ENCODE data around the gene PLEKHJ1. TPM values are rescaled to one million over a fixed set of nuclear protein-coding genes. Genes with fewer than 3 reads are reported as not detected.

PLEKHJ1 gene
- polyA plus RNA-seq, 2 donors: 55.5 to 59.5 TPM

DNA sequence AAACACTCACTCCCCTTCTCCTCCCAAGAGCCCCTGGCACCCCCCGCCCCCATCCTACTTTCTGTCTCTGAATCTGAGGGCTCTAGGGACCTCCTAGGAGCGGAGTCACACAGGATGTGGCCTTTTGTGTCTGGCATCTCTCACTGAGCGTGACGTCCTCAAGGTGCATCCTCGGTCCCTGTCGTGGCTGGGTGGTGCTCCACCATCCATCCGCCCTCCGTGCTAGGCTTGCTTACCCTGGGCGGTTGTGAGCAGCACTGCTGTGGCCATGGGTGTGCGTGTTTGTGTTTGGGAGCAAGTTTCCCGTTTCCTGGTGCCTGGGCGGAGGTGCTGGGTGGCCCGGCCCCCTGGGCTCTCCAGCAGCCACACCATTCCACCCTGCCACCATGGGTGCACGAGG, 12.2 kb downstream of the PLEKHJ1 start:
- 89 to 91% methylated on average over 14 of the region's 14 CpGs for WGBS, 2 donors
- Histone ChIP-seq H3K9me3 (ENCODE audit: control insufficient read depth in 2 of 2, insufficient read depth in 1 of 2, low read depth in 1 of 2, low read length in 1 of 2) (no peaks in the 10 kb centered on the region), H3K36me3 (ENCODE audit: control insufficient read depth in 2 of 2, insufficient read depth in 2 of 2, low read length in 1 of 2) (peaks cover 5 to 79% of the 10 kb centered on the region in 2 donors), H3K4me1 (ENCODE audit: control insufficient read depth in 2 of 2, insufficient read depth in 2 of 2, low read length in 1 of 2) (peaks cover 0 to 2% of the 10 kb centered on the region in 2 donors), H3K27ac (ENCODE audit: low read depth in 2 of 2, low read length in 1 of 2) (no peak overlapping the region), H3K4me3 (ENCODE audit: low read depth in 1 of 2, low read length in 2 of 2) (no peak overlapping the region), H3K27me3 (ENCODE audit: control insufficient read depth in 1 of 2, insufficient read depth in 2 of 2, low read length in 2 of 2) (no peaks in the 10 kb centered on the region)

DNA sequence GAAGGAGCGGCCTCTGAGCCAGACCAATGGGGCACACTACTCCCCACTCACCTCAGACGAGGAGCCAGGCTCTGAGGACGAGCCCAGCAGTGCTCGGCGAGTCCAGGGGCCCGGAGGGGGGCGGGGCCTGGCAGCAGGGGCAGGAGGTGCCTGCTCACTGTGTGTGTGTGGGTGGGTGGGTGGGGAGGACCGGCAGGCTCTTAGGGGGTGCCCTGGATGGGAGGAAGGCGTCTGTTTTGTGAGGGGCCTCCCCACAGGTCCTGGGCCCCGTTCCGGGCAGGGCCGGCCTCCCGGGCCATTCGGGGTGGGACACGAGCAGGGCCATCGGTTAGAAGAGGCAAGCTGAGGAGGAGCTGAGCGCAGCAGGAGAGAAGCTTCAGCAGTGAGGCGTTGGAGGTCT, 12.7 kb downstream of the PLEKHJ1 start:
- Histone ChIP-seq H3K27me3 (ENCODE audit: control insufficient read depth in 1 of 2, insufficient read depth in 2 of 2, low read length in 2 of 2) (no peaks in the 10 kb centered on the region), H3K4me1 (ENCODE audit: control insufficient read depth in 2 of 2, insufficient read depth in 2 of 2, low read length in 1 of 2) (peaks cover 0 to 2% of the 10 kb centered on the region in 2 donors), H3K27ac (ENCODE audit: low read depth in 2 of 2, low read length in 1 of 2) (no peak overlapping the region), H3K36me3 (ENCODE audit: control insufficient read depth in 2 of 2, insufficient read depth in 2 of 2, low read length in 1 of 2) (peaks cover 5 to 73% of the 10 kb centered on the region in 2 donors), H3K9me3 (ENCODE audit: control insufficient read depth in 2 of 2, insufficient read depth in 1 of 2, low read depth in 1 of 2, low read length in 1 of 2) (no peaks in the 10 kb centered on the region), H3K4me3 (ENCODE audit: low read depth in 1 of 2, low read length in 2 of 2) (no peak overlapping the region)
- 87 to 88% methylated on average over 18 of the region's 18 CpGs for WGBS, 2 donors

DNA sequence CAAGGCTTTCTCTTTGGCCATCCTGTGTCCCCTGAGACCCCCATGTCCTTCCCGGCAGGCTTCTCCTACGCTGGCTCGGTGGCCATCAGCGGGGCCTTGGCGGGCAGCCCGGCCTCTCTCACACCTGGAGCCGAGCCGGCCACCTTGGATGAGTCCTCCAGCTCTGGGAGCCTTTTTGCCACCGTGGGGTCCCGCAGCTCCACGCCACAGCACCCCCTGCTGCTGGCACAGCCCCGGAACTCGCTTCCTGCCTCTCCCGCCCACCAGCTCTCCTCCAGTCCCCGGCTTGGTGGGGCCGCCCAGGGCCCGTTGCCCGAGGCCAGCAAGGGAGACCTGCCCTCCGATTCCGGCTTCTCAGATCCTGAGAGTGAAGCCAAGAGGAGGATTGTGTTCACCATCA, 14.2 kb downstream of the PLEKHJ1 start:
- Histone ChIP-seq H3K27me3 (ENCODE audit: control insufficient read depth in 1 of 2, insufficient read depth in 2 of 2, low read length in 2 of 2) (no peaks in the 10 kb centered on the region), H3K36me3 (ENCODE audit: control insufficient read depth in 2 of 2, insufficient read depth in 2 of 2, low read length in 1 of 2) (peaks cover 11 to 74% of the 10 kb centered on the region in 2 donors)
- WGBS, 2 donors: 86 to 91% methylated on average over 20 of the region's 20 CpGs

DNA sequence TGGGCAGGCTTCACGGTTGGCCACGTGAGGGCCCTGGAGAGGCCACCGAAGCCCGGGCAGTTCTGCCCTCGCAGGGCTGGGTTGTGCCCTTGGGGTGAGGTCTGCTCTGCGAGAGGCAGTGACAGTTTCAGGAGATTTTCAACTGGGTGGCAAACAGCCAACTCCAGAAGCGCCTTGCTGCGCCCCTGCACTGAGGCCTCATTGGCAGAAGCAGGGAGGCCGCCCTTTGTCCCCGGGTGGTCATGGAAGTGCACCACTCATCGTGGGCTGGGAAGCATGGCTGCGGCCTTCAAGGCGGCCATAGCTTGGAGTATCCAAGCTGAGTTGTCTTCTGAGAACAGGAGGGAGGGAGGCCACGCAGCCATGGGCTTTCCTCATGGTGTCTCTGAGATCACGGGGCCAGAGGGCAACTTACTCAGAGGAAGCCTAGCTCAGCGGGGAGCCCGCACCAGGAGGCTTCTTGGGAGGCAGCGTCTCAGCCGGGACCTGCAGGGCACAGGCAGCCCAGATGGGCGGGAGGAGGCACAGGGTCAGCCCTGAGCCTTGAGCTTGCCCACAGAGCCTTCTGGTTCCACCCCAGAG, 14.8 kb downstream of the PLEKHJ1 start:
- peaks cover 10 to 74% of the 10 kb centered on the region in 2 donors for H3K36me3 ChIP-seq (ENCODE audit: control insufficient read depth in 2 of 2, insufficient read depth in 2 of 2, low read length in 1 of 2)
- H3K4me1 ChIP-seq (ENCODE audit: control insufficient read depth in 2 of 2, insufficient read depth in 2 of 2, low read length in 1 of 2): no peaks in the 10 kb centered on the region
- H3K27me3 ChIP-seq (ENCODE audit: control insufficient read depth in 1 of 2, insufficient read depth in 2 of 2, low read length in 2 of 2): no peaks in the 10 kb centered on the region
- H3K27ac ChIP-seq (ENCODE audit: low read depth in 2 of 2, low read length in 1 of 2): no peak overlapping the region
- no peaks in the 10 kb centered on the region for H3K9me3 ChIP-seq (ENCODE audit: control insufficient read depth in 2 of 2, insufficient read depth in 1 of 2, low read depth in 1 of 2, low read length in 1 of 2)
- WGBS, 2 donors: 85 to 91% methylated on average over 20 of the region's 20 CpGs
- no peak overlapping the region for H3K4me3 ChIP-seq (ENCODE audit: low read depth in 1 of 2, low read length in 2 of 2)

More for the DNA sequence above, 14.2 kb downstream of the PLEKHJ1 start:
- H3K9me3 ChIP-seq (ENCODE audit: control insufficient read depth in 2 of 2, insufficient read depth in 1 of 2, low read depth in 1 of 2, low read length in 1 of 2): no peaks in the 10 kb centered on the region
- H3K27ac ChIP-seq (ENCODE audit: low read depth in 2 of 2, low read length in 1 of 2): no peak overlapping the region
- H3K4me3 ChIP-seq (ENCODE audit: low read depth in 1 of 2, low read length in 2 of 2): no peak overlapping the region
- H3K4me1 ChIP-seq (ENCODE audit: control insufficient read depth in 2 of 2, insufficient read depth in 2 of 2, low read length in 1 of 2): no peaks in the 10 kb centered on the region

DNA sequence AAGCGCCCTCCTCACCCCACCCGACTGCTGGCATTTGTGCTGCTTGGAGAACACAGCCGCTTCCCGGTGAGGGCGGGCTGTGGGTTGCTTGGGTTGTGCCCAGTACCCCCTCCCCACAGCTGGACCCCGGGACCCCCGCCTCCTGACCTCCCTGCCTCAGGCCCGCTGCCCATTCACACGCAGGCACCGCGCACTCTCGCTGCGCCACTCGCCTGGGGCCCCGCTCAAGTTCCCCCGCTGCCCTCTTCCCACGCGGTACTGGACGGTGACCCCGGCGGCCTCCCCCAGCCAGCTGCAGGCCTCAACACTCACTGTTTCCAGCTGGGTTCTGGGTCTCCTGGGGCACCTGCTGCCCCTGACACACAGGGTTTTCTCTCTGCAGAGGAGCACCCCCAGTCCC, 16.4 kb downstream of the PLEKHJ1 start:
- 94 to 95% methylated on average over 21 of the region's 21 CpGs for WGBS, 2 donors
- Histone ChIP-seq H3K4me1 (ENCODE audit: control insufficient read depth in 2 of 2, insufficient read depth in 2 of 2, low read length in 1 of 2) (no peaks in the 10 kb centered on the region), H3K9me3 (ENCODE audit: control insufficient read depth in 2 of 2, insufficient read depth in 1 of 2, low read depth in 1 of 2, low read length in 1 of 2) (no peaks in the 10 kb centered on the region), H3K27ac (ENCODE audit: low read depth in 2 of 2, low read length in 1 of 2) (no peak overlapping the region), H3K27me3 (ENCODE audit: control insufficient read depth in 1 of 2, insufficient read depth in 2 of 2, low read length in 2 of 2) (no peaks in the 10 kb centered on the region), H3K4me3 (ENCODE audit: low read depth in 1 of 2, low read length in 2 of 2) (no peak overlapping the region), H3K36me3 (ENCODE audit: control insufficient read depth in 2 of 2, insufficient read depth in 2 of 2, low read length in 1 of 2) (peaks cover 16 to 69% of the 10 kb centered on the region in 2 donors)

DNA sequence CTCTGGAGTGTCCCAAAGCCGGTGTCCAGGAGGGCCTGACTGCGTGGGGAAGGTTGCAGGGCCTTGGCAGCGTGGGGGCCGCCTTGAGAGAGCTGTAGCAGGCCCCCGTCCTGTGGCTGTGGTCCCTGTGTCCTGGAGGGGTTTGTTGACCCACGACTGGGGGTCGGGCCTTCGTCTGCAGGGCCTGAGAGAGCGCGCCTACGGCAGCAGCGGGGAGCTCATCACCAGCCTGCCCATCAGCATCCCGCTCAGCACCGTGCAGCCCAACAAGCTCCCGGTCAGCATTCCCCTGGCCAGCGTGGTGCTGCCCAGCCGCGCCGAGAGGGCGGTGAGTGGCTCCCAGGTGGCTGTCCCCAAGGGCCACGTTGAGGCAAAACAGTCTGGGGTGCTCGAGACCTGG, 18.5 kb downstream of the PLEKHJ1 start:
- Histone ChIP-seq H3K9me3 (ENCODE audit: control insufficient read depth in 2 of 2, insufficient read depth in 1 of 2, low read depth in 1 of 2, low read length in 1 of 2) (no peaks in the 10 kb centered on the region), H3K27me3 (ENCODE audit: control insufficient read depth in 1 of 2, insufficient read depth in 2 of 2, low read length in 2 of 2) (no peaks in the 10 kb centered on the region), H3K4me3 (ENCODE audit: low read depth in 1 of 2, low read length in 2 of 2) (no peak overlapping the region), H3K4me1 (ENCODE audit: control insufficient read depth in 2 of 2, insufficient read depth in 2 of 2, low read length in 1 of 2) (peaks cover 0 to 14% of the 10 kb centered on the region in 2 donors), H3K27ac (ENCODE audit: low read depth in 2 of 2, low read length in 1 of 2) (no peak overlapping the region), H3K36me3 (ENCODE audit: control insufficient read depth in 2 of 2, insufficient read depth in 2 of 2, low read length in 1 of 2) (peaks cover 16 to 74% of the 10 kb centered on the region in 2 donors)
- WGBS, 2 donors: 94 to 96% methylated on average over 21 to 22 of the region's 22 CpGs

DNA sequence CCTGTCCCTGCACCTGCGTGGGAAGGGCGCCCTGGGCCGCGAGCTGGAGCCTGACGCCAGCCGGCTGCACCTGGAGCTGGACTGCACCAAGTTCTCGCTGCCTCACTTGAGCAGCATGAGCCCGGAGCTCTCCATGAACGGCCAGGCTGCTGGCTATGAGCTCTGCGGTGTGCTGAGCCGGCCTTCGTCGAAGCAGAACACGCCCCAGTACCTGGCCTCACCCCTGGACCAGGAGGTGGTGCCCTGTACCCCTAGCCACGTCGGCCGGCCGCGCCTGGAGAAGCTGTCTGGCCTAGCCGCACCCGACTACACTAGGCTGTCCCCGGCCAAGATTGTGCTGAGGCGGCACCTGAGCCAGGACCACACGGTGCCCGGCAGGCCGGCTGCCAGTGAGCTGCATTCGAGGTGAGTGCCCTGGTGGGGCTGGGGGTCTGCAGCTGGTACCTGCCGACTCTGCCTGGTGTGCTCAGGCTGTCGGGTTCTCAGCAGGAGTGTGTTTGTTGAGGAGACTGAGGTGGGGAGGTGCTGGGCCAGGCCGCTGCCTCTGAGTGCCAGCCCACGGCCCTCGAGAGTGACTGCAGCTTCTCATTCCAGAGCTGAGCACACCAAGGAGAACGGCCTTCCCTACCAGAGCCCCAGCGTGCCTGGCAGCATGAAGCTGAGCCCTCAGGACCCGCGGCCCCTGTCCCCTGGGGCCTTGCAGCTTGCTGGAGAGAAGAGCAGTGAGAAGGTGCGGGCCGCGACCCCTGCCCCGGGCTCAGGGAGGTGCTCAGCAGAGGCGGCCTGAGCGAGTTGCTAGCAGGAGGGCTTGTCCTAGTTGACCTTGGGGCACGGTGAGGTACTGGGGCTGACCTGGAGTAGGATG, 19.5 kb downstream of the PLEKHJ1 start:
- peaks cover 0 to 14% of the 10 kb centered on the region in 2 donors for H3K4me1 ChIP-seq (ENCODE audit: control insufficient read depth in 2 of 2, insufficient read depth in 2 of 2, low read length in 1 of 2)
- WGBS, 2 donors: 93% methylated on average over 42 to 43 of the region's 43 CpGs
- peak overlapping the region in 1 of 2 donors; percentile 2 for H3K27ac ChIP-seq (ENCODE audit: low read depth in 2 of 2, low read length in 1 of 2)
- H3K27me3 ChIP-seq (ENCODE audit: control insufficient read depth in 1 of 2, insufficient read depth in 2 of 2, low read length in 2 of 2): no peaks in the 10 kb centered on the region
- H3K9me3 ChIP-seq (ENCODE audit: control insufficient read depth in 2 of 2, insufficient read depth in 1 of 2, low read depth in 1 of 2, low read length in 1 of 2): no peaks in the 10 kb centered on the region
- H3K36me3 ChIP-seq (ENCODE audit: control insufficient read depth in 2 of 2, insufficient read depth in 2 of 2, low read length in 1 of 2): peaks cover 16 to 68% of the 10 kb centered on the region in 2 donors
- no peak overlapping the region for H3K4me3 ChIP-seq (ENCODE audit: low read depth in 1 of 2, low read length in 2 of 2)

DNA sequence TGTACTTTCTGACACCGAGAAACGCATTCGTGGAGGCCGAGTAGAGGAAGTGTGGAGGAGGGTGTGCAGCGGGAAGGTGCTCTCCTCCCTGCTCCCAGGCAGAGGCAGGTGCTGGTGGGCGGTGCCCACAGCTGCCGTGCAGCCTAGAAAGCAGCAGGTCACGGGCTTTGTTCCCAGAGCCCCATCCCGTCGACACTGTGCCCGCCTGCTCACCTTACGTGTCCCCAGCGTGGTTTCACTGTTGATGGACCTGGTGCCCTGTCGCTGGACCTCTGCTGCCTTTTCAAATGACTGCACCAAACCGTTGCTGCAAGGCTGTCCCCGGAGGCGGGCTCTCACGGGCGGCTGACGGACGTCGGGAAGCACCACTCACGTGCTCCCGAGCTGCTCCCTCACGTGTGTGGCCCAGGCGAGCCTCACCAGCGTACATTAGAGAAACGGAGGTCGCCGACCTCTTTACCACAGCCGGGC, 20.8 kb downstream of the PLEKHJ1 start:
- no peaks in the 10 kb centered on the region for H3K9me3 ChIP-seq (ENCODE audit: control insufficient read depth in 2 of 2, insufficient read depth in 1 of 2, low read depth in 1 of 2, low read length in 1 of 2)
- WGBS, 2 donors: 79 to 80% methylated on average over 31 of the region's 31 CpGs
- no peaks in the 10 kb centered on the region for H3K27me3 ChIP-seq (ENCODE audit: control insufficient read depth in 1 of 2, insufficient read depth in 2 of 2, low read length in 2 of 2)
- H3K36me3 ChIP-seq (ENCODE audit: control insufficient read depth in 2 of 2, insufficient read depth in 2 of 2, low read length in 1 of 2): peaks cover 16 to 73% of the 10 kb centered on the region in 2 donors
- H3K4me1 ChIP-seq (ENCODE audit: control insufficient read depth in 2 of 2, insufficient read depth in 2 of 2, low read length in 1 of 2): peaks cover 0 to 14% of the 10 kb centered on the region in 2 donors
- H3K4me3 ChIP-seq (ENCODE audit: low read depth in 1 of 2, low read length in 2 of 2): no peak overlapping the region
- H3K27ac ChIP-seq (ENCODE audit: low read depth in 2 of 2, low read length in 1 of 2): no peak overlapping the region

DNA sequence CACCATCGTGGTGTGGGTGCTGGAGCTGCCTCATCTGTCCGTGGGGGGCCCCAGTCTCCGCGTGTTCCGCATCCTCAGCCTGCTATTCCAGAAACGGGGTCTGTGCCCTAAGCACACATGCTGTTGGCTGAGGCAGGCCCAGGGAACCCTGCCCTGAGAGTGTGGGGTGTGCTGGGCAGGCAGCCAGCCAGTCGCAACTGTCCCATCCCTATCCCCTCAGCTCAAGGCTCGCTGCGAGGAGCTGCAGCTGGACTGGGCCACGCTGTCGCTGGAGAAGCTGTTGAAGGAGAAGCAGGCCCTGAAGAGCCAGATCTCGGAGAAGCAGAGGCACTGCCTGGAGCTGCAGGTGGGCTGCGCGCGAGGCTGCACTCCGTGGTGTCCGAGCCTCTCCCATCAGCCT, 21.9 kb downstream of the PLEKHJ1 start:
- Histone ChIP-seq H3K4me1 (ENCODE audit: control insufficient read depth in 2 of 2, insufficient read depth in 2 of 2, low read length in 1 of 2) (peaks cover 0 to 14% of the 10 kb centered on the region in 2 donors), H3K9me3 (ENCODE audit: control insufficient read depth in 2 of 2, insufficient read depth in 1 of 2, low read depth in 1 of 2, low read length in 1 of 2) (no peaks in the 10 kb centered on the region), H3K36me3 (ENCODE audit: control insufficient read depth in 2 of 2, insufficient read depth in 2 of 2, low read length in 1 of 2) (peaks cover 18 to 64% of the 10 kb centered on the region in 2 donors), H3K27me3 (ENCODE audit: control insufficient read depth in 1 of 2, insufficient read depth in 2 of 2, low read length in 2 of 2) (no peaks in the 10 kb centered on the region), H3K27ac (ENCODE audit: low read depth in 2 of 2, low read length in 1 of 2) (peak overlapping the region; percentile 40 to 90), H3K4me3 (ENCODE audit: low read depth in 1 of 2, low read length in 2 of 2) (no peak overlapping the region)
- WGBS, 2 donors: 90 to 94% methylated on average over 17 of the region's 17 CpGs
